H9 (cell line): ENCODE results near the gene JMJD7. TPM values are rescaled to one million over a fixed set of nuclear protein-coding genes. Genes with fewer than 3 reads are reported as not detected.

Source experiments
- DNase-seq: peaks from one replicate; pipeline ENCODE4 v3.0.0-alpha.2; 2017
- H2AFZ ChIP-seq: one replicate; pipeline ENCODE4 v1.6.1; 2013; ENCODE audit warnings: mild to moderate bottlenecking, low read length, control low read depth, moderate library complexity
- H2AK5ac ChIP-seq: 2 replicates; pipeline ENCODE4 v1.6.1; 2013; ENCODE audit warnings: low read length, control low read depth, mixed read lengths; ENCODE audit not compliant: insufficient read length
- H2BK120ac ChIP-seq: one replicate; pipeline ENCODE4 v1.6.1; 2013; ENCODE audit warnings: low read depth, mild to moderate bottlenecking, low read length, control low read depth, inconsistent platforms; ENCODE audit not compliant: poor library complexity, severe bottlenecking
- H2BK12ac ChIP-seq: 2 replicates; pipeline ENCODE4 v1.6.1; 2013; ENCODE audit warnings: low read length, control low read depth, mixed read lengths, low read depth; ENCODE audit not compliant: insufficient read length
- H2BK15ac ChIP-seq: 2 replicates; pipeline ENCODE4 v1.6.1; 2013; ENCODE audit warnings: low read depth, low read length, control low read depth
- H2BK20ac ChIP-seq: one replicate; pipeline ENCODE4 v1.6.1; 2013; ENCODE audit warnings: low read depth, mild to moderate bottlenecking, low read length, control low read depth, inconsistent platforms; ENCODE audit not compliant: poor library complexity, severe bottlenecking
- H2BK5ac ChIP-seq: 2 replicates; pipeline ENCODE4 v1.6.1; 2013; ENCODE audit warnings: low read length, control low read depth, mixed read lengths; ENCODE audit not compliant: insufficient read length
- H3K14ac ChIP-seq: 2 replicates; pipeline ENCODE4 v1.6.1; 2013; ENCODE audit warnings: low read length, control low read depth; ENCODE audit not compliant: insufficient read depth
- H3K18ac ChIP-seq: 2 replicates; pipeline ENCODE4 v1.6.1; 2013; ENCODE audit warnings: low read depth, mild to moderate bottlenecking, mixed read lengths, low read length, control low read depth; ENCODE audit not compliant: insufficient read length
- H3K23ac ChIP-seq: 2 replicates; pipeline ENCODE4 v1.6.1; 2013; ENCODE audit warnings: low read length, control low read depth, mixed read lengths, low read depth; ENCODE audit not compliant: insufficient read length
- H3K23me2 ChIP-seq: 2 replicates; pipeline ENCODE4 v1.6.1; 2013; ENCODE audit warnings: low read depth, mild to moderate bottlenecking, mixed read lengths, low read length, control low read depth; ENCODE audit not compliant: insufficient read length, poor library complexity, severe bottlenecking
- H3K27ac ChIP-seq: 2 replicates; pipeline ENCODE4 v1.5.1; 2013; ENCODE audit warnings: low read length, control low read depth, mixed read lengths, low read depth; ENCODE audit not compliant: insufficient read length
- H3K27me3 ChIP-seq: 2 replicates; pipeline ENCODE4 v1.6.1; 2013; ENCODE audit warnings: low read length, control low read depth, inconsistent platforms; ENCODE audit not compliant: insufficient read depth
- H3K4ac ChIP-seq: 2 replicates; pipeline ENCODE4 v1.6.1; 2013; ENCODE audit warnings: low read depth, mild to moderate bottlenecking, control low read depth, inconsistent platforms, low read length, moderate library complexity
- H3K4me1 ChIP-seq: 2 replicates; pipeline ENCODE4 v1.6.1; 2013; ENCODE audit warnings: low read length, control low read depth, inconsistent platforms; ENCODE audit not compliant: insufficient read depth
- H3K4me2 ChIP-seq: 2 replicates; pipeline ENCODE4 v1.6.1; 2013; ENCODE audit warnings: low read length, control low read depth, mixed read lengths; ENCODE audit not compliant: insufficient read length, insufficient read depth
- H3K56ac ChIP-seq: 2 replicates; pipeline ENCODE4 v1.6.1; 2013; ENCODE audit warnings: low read depth, mild to moderate bottlenecking, mixed read lengths, low read length, control low read depth; ENCODE audit not compliant: insufficient read length
- H3K79me1 ChIP-seq: 2 replicates; pipeline ENCODE4 v1.6.1; 2013; ENCODE audit warnings: low read depth, mild to moderate bottlenecking, moderate library complexity, low read length, control low read depth, inconsistent platforms; ENCODE audit not compliant: insufficient read depth, poor library complexity, severe bottlenecking
- H3K79me2 ChIP-seq: 2 replicates; pipeline ENCODE4 v1.6.1; 2013; ENCODE audit warnings: low read length, control low read depth, inconsistent platforms; ENCODE audit not compliant: insufficient read depth
- H3K9ac ChIP-seq: 2 replicates; pipeline ENCODE4 v1.6.1; 2013; ENCODE audit warnings: low read length, control low read depth, mixed read lengths; ENCODE audit not compliant: insufficient read length; ENCODE audit errors: extremely low read depth
- H3K9me3 ChIP-seq: one replicate; pipeline ENCODE4 v1.6.1; 2013; ENCODE audit warnings: low read depth, low read length, inconsistent platforms; ENCODE audit not compliant: control insufficient read depth
- H3T11ph ChIP-seq: one replicate; pipeline ENCODE4 v1.6.1; 2013; ENCODE audit warnings: mild to moderate bottlenecking, low read length, control low read depth, inconsistent platforms
- H4K20me1 ChIP-seq: one replicate; pipeline ENCODE4 v1.6.1; 2013; ENCODE audit not compliant: control insufficient read depth, insufficient read length, insufficient read depth
- H4K5ac ChIP-seq: 2 replicates; pipeline ENCODE4 v1.6.1; 2013; ENCODE audit warnings: low read depth, mild to moderate bottlenecking, mixed read lengths, low read length, control low read depth; ENCODE audit not compliant: insufficient read length
- H4K8ac ChIP-seq: replicated peaks from 2 replicates; pipeline ENCODE4 v1.6.1; 2013; ENCODE audit warnings: low read length, control low read depth, mixed read lengths, low read depth; ENCODE audit not compliant: insufficient read length
- H4K91ac ChIP-seq: 2 replicates; pipeline ENCODE4 v1.6.1; 2013; ENCODE audit warnings: low read depth, mild to moderate bottlenecking, moderate library complexity, mixed read lengths, low read length, control low read depth; ENCODE audit not compliant: insufficient read length
- H3K27ac Mint-ChIP-seq, 3 experiments: 2 replicates in 2 of 3; 3 replicates in 1 of 3; pipeline ENCODE4 v1.8.0; 2020 to 2021; ENCODE audit warnings: mixed read lengths in 3 of 3, mild to moderate bottlenecking in 1 of 3, moderate library complexity in 1 of 3
- H3K27me3 Mint-ChIP-seq: 2 replicates; pipeline ENCODE4 v1.8.0; 2021; ENCODE audit warnings: low read depth, mild to moderate bottlenecking, moderate library complexity, mixed read lengths
- H3K36me3 Mint-ChIP-seq, 3 experiments: 2 replicates in 2 of 3; 3 replicates in 1 of 3; pipeline ENCODE4 v1.8.0; 2020 to 2021; ENCODE audit warnings: low read depth in 3 of 3, mixed read lengths in 3 of 3; ENCODE audit not compliant: insufficient read depth in 1 of 3
- H3K4me1 Mint-ChIP-seq, 2 experiments: 2 replicates each; pipeline ENCODE4 v1.8.0; 2020; ENCODE audit warnings: mixed read lengths in 2 of 2
- H3K4me3 Mint-ChIP-seq, 2 experiments: 2 replicates in 1 of 2; 3 replicates in 1 of 2; pipeline ENCODE4 v1.8.0; 2020 to 2021; ENCODE audit warnings: mild to moderate bottlenecking in 2 of 2, mixed read lengths in 2 of 2, moderate library complexity in 1 of 2
- H3K9me3 Mint-ChIP-seq, 2 experiments: 2 replicates in 1 of 2; 3 replicates in 1 of 2; pipeline ENCODE4 v1.8.0; 2020; ENCODE audit warnings: mild to moderate bottlenecking in 2 of 2, mixed read lengths in 2 of 2, moderate library complexity in 1 of 2
- CTCF ChIP-seq: fragments of 200-600 bp; sonication (generic); conservative IDR thresholded peaks from 3 replicates; pipeline ENCODE4 v1.8.0; 2021; ENCODE audit warnings: antibody characterized with exemption, mild to moderate bottlenecking
- WGBS: extraction: QIAGEN DNeasy Blood & Tissue Kit; methylation state at CpG from one replicate; pipeline ENCODE4 v1.1.7; 2013; ENCODE audit warnings: missing lambda C conversion rate, low lambda C conversion rate, mixed read lengths; ENCODE audit not compliant: insufficient read length; ENCODE audit errors: extremely low coverage; 5-methylcytosine and 5-hydroxymethylcytosine counted together
- total RNA-seq: library from RNA; stranded (reverse); gene quantifications from 2 replicates; pipeline ENCODE4 v1.2.1, GENCODE V29; 2021

The JMJD7 gene
- total RNA-seq, 1 experiment from 2014 or later: 13.3 TPM

GRCh38 chr15:41885841-41886240 is 57.9 kb downstream of the JMJD7 start:
- Histone ChIP-seq H4K5ac (no peak overlapping the region), H2BK15ac (no peak overlapping the region), H3K9me3 (no peaks in the 10 kb centered on the region), H3K27me3 (peaks cover 7% of the 10 kb centered on the region; the same call in 1 of the 2 replicates), H3K4me1 (no peaks in the 10 kb centered on the region), H2BK12ac (no peak overlapping the region), H4K20me1 (no peaks in the 10 kb centered on the region), H3K4me2 (no peak overlapping the region), H3T11ph (no peak overlapping the region), H3K27ac (no peak overlapping the region), H3K79me2 (no peaks in the 10 kb centered on the region), H2AK5ac (no peak overlapping the region), H2BK20ac (no peak overlapping the region), H3K9ac (no peak overlapping the region), H2AFZ (no peak overlapping the region), H2BK5ac (no peak overlapping the region), H3K18ac (no peak overlapping the region), H3K4ac (no peak overlapping the region), H4K8ac (no peak overlapping the region), H3K14ac (no peak overlapping the region), H2BK120ac (no peak overlapping the region), H3K56ac (no peak overlapping the region), H3K79me1 (no peaks in the 10 kb centered on the region), H3K23ac (no peak overlapping the region), H3K23me2 (peaks cover 3% of the 10 kb centered on the region), H4K91ac (no peak overlapping the region)
- TF ChIP-seq CTCF: no peak
- no peak for DNase-seq
- no peaks in the 10 kb centered on the region for H3K9me3 Mint-ChIP-seq
- peaks cover 11 to 14% of the 10 kb centered on the region in 2 experiments for H3K4me1 Mint-ChIP-seq
- peaks cover 0 to 1% (median 0%) of the 10 kb centered on the region in 3 experiments; a peak in 2 of 7 replicates for H3K36me3 Mint-ChIP-seq
- peaks cover 34% of the 10 kb centered on the region for H3K27me3 Mint-ChIP-seq
- no peak overlapping the region for H3K27ac Mint-ChIP-seq
- H3K4me3 Mint-ChIP-seq: no peak overlapping the region
- no CpG with 5 or more reads among the region's 14 CpGs for WGBS
